ENCODE results near the gene SSPN.

The SSPN gene

DNA sequence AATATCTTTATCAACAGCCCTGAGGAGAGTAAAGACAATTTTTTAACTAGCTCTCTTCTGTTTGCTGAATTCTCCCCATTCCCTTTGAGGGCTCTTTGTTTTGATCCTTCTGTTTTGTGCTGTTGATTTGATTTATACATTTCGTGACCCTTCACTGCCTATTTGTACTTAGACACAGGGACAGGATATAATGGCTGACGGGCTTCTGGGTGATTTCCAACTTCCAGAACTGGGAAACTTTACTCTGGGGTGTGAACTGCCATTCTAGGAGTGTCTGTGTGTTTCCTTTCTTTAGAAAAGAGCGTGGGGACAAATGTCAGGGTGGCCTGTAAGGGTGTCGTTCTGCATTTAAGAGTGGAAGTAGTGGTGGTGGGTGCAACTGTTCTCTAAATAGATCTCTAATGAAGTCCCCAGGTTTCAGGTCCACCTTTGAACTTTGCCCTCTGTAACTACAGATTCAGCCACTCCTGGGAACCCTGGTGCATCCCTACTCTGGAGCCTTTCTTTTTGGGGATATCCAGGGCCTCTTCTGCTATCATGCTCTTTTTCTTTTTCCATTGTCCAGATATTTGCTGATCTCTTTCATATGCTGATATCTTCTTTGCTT, 22.3 kb upstream of the SSPN start:
- H3K27ac ChIP-seq: no peak overlapping the region
- TF ChIP-seq ZFX (IDR thresholded peaks at IDR 0.05; ENCODE audit: borderline replicate concordance): no peak
- TF ChIP-seq, protein P1, sequence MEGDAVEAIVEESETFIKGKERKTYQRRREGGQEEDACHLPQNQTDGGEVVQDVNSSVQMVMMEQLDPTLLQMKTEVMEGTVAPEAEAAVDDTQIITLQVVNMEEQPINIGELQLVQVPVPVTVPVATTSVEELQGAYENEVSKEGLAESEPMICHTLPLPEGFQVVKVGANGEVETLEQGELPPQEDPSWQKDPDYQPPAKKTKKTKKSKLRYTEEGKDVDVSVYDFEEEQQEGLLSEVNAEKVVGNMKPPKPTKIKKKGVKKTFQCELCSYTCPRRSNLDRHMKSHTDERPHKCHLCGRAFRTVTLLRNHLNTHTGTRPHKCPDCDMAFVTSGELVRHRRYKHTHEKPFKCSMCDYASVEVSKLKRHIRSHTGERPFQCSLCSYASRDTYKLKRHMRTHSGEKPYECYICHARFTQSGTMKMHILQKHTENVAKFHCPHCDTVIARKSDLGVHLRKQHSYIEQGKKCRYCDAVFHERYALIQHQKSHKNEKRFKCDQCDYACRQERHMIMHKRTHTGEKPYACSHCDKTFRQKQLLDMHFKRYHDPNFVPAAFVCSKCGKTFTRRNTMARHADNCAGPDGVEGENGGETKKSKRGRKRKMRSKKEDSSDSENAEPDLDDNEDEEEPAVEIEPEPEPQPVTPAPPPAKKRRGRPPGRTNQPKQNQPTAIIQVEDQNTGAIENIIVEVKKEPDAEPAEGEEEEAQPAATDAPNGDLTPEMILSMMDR (IDR thresholded peaks at IDR 0.05): no peak

- peak overlapping the region; percentile 13; the same call in 1 of the 2 replicates for H3K27ac ChIP-seq
- TF ChIP-seq, protein P1 (IDR thresholded peaks at IDR 0.05): no peak; the same call in 1 of the 2 replicates
- TF ChIP-seq ZFX (IDR thresholded peaks at IDR 0.05; ENCODE audit: borderline replicate concordance): no peak
Observed at GRCh38 chr12:26176725-26177124, 18.6 kb upstream of the SSPN start.

DNA sequence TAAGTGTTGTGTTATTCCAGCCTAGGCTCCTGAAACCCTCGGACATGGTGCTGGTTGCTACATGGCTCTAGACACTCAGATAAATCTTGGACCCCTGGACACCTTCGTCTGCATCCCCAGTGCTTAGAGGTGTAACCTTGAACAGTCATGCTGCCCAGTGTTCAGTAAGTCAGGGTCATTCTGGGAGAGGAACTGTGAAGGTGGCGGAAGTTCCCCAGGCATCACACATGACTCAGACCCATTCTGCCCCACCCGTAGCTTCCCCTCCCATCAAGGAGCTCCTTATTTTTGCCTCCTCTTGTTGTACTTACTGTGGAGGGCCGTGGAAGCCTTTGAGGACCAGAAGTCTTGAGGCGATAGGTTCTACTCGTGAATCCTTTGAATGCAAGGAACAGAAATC, 18.1 kb upstream of the SSPN start:
- peak overlapping the region; percentile 13; the same call in 1 of the 2 replicates for H3K27ac ChIP-seq
- TF ChIP-seq, protein P1 (IDR thresholded peaks at IDR 0.05): no peak
- no peak for TF ChIP-seq ZFX (IDR thresholded peaks at IDR 0.05; ENCODE audit: borderline replicate concordance)

- TF ChIP-seq ZFX (IDR thresholded peaks at IDR 0.05; ENCODE audit: borderline replicate concordance): no peak
- TF ChIP-seq, protein P1 (IDR thresholded peaks at IDR 0.05): no peak
- H3K27ac ChIP-seq: peak overlapping the region; percentile 29
Observed at GRCh38 chr12:26179826-26180225, 15.5 kb upstream of the SSPN start.

GRCh38 chr12:26182377-26182776, 13.0 kb upstream of the SSPN start:
- no peak for TF ChIP-seq ZFX (IDR thresholded peaks at IDR 0.05; ENCODE audit: borderline replicate concordance)
- TF ChIP-seq, protein P1 (IDR thresholded peaks at IDR 0.05): no peak
- no peak overlapping the region for H3K27ac ChIP-seq

DNA sequence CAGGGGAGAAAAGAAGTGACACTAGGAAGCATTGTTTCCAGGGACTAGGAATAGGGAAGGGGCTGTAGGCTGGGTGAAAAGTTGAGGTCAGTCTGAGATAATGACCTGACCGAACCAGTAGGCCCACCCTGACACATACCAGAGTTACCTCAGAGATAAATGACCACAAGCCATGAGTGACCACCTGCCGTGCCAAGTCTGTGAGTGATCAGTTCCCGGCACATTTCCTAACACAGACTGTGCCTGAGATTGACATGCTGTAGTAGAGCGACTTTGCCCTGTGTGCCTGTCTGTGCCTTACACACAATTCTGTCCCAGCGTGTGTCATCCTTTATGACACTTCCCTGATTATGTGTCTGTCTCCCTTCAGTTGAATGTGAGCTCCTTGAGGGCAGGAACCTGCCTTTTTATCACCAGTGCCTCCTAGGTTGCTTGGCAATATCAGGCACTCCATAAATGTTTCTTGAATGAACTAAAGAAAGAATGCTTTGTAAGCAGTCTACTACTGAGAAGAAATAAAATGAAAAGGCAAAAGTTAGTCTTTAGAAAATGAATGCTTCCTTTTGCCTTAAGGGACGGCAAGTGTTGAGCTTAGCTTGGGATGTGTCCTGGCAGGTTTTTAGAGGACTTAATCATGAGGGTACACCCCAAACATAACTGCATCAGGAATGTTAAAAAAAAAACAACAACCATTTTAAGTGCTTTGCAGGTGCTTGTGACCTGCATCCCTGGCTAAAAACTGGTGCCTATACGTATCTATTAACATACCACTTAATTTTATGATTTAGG, 9.6 kb upstream of the SSPN start:
- H3K27ac ChIP-seq: no peak overlapping the region
- TF ChIP-seq, protein P1 (IDR thresholded peaks at IDR 0.05): no peak
- no peak for TF ChIP-seq ZFX (IDR thresholded peaks at IDR 0.05; ENCODE audit: borderline replicate concordance)

Data from 22Rv1 (cell line).